Renal cortex interstitium (tissue), 11 donors: Measurements from ENCODE around the gene PRDM16. TPM values are rescaled to one million over a fixed set of nuclear protein-coding genes. Genes with fewer than 3 reads are reported as not detected.
A peak's percentile ranks its signal among the peaks of the same experiment; 100 is the strongest.

Source experiments
- DNase-seq, 11 donors: peaks; one replicate each; pipeline ENCODE4 v3.0.0-alpha.2; 2013; ENCODE audit warnings: low read depth in 9 of 11, low spot score in 4 of 11; ENCODE audit errors: extremely low read depth in 1 of 11
- polyA plus RNA-seq, 3 donors: library from polyadenylated mRNA; unstranded; fragments of 120-200 nt; gene quantifications; one replicate each; pipeline ENCODE4 v1.2.1, GENCODE V29; 2013; ENCODE audit not compliant: insufficient read length in 3 of 3

PRDM16 gene
- polyA plus RNA-seq, 3 donors: 5.8 to 14.6 (median 7.3) TPM

- no peak for DNase-seq
These were observed 296.6 kb downstream of the PRDM16 start for GRCh38 chr1:3365523-3366125.

GRCh38 chr1:3366126-3367051 lies 297.4 kb downstream of the PRDM16 start:
- peak in 2 of 11 donors; percentile 43 to 44 for DNase-seq

GRCh38 chr1:3367376-3367775 lies 298.4 kb downstream of the PRDM16 start:
- no peak for DNase-seq

GRCh38 chr1:3368059-3368458 lies 299.1 kb downstream of the PRDM16 start:
- no peak for DNase-seq

- DNase-seq: no peak
These were observed 299.9 kb downstream of the PRDM16 start for GRCh38 chr1:3368711-3369445.

GRCh38 chr1:3369446-3370076 lies 300.6 kb downstream of the PRDM16 start:
- no peak for DNase-seq

GRCh38 chr1:3370856-3371703 lies 302.1 kb downstream of the PRDM16 start:
- no peak for DNase-seq

GRCh38 chr1:3372317-3372716 lies 303.3 kb downstream of the PRDM16 start:
- DNase-seq: no peak

GRCh38 chr1:3373175-3373574 lies 304.2 kb downstream of the PRDM16 start:
- DNase-seq: no peak

GRCh38 chr1:3373700-3374405 lies 304.9 kb downstream of the PRDM16 start:
- no peak for DNase-seq

GRCh38 chr1:3375245-3375644 lies 306.2 kb downstream of the PRDM16 start:
- no peak for DNase-seq

- DNase-seq: no peak
These were observed 308.2 kb downstream of the PRDM16 start for GRCh38 chr1:3377166-3377565.

GRCh38 chr1:3377604-3378279 lies 308.7 kb downstream of the PRDM16 start:
- DNase-seq: no peak

GRCh38 chr1:3378411-3379208 lies 309.6 kb downstream of the PRDM16 start:
- no peak for DNase-seq

- no peak for DNase-seq
These were observed 310.9 kb downstream of the PRDM16 start for GRCh38 chr1:3379934-3380333.

GRCh38 chr1:3380469-3380868 lies 311.5 kb downstream of the PRDM16 start:
- peak in 3 of 11 donors; percentile 65 to 75 (median 72) for DNase-seq

- no peak for DNase-seq
These were observed 312.9 kb downstream of the PRDM16 start for GRCh38 chr1:3381901-3382300.
